GM19397 (cell line): Measurements from ENCODE around the gene CCL19.

Source experiments
- ATAC-seq: cut with Tn5 transposase; IDR thresholded peaks from one replicate; pipeline ENCODE4 v1.9.1; 2021; ENCODE audit warnings: mild to moderate bottlenecking, moderate library complexity; ENCODE audit not compliant: unreplicated experiment

The CCL19 gene

GRCh38 chr9:34642679-34643078, 48.4 kb downstream of the CCL19 start:
- no peak for ATAC-seq
